Mucosa of stomach (tissue), 1 donor: ENCODE data around the gene SLC1A7.

Experiments used
- H3K27me3 ChIP-seq: one replicate; pipeline ENCODE4 v1.7.0; 2013; ENCODE audit warnings: mild to moderate bottlenecking, low read length; ENCODE audit not compliant: control insufficient read depth, insufficient read depth
- H3K36me3 ChIP-seq: one replicate; pipeline ENCODE4 v1.7.0; 2013; ENCODE audit warnings: low read length; ENCODE audit not compliant: control insufficient read depth, insufficient read depth
- H3K4me1 ChIP-seq: one replicate; pipeline ENCODE4 v1.7.0; 2013; ENCODE audit warnings: mild to moderate bottlenecking, low read length; ENCODE audit not compliant: control insufficient read depth, insufficient read depth
- H3K4me3 ChIP-seq: one replicate; pipeline ENCODE4 v1.7.0; 2013; ENCODE audit warnings: low read length
- H3K9ac ChIP-seq: one replicate; pipeline ENCODE4 v1.7.0; 2013; ENCODE audit warnings: mild to moderate bottlenecking, low read length, moderate library complexity
- H3K9me3 ChIP-seq: one replicate; pipeline ENCODE4 v1.7.0; 2013; ENCODE audit warnings: mild to moderate bottlenecking, low read length, moderate library complexity; ENCODE audit not compliant: control insufficient read depth
- donor health status: Pancreatic carcinoma.

SLC1A7 gene

GRCh38 chr1:53155945-53156344 lies 13.5 kb upstream of the SLC1A7 start:
- no peak overlapping the region for H3K9ac ChIP-seq
- no peaks in the 10 kb centered on the region for H3K36me3 ChIP-seq
- H3K27me3 ChIP-seq = no peaks in the 10 kb centered on the region
- no peak overlapping the region for H3K4me3 ChIP-seq
- H3K9me3 ChIP-seq = no peaks in the 10 kb centered on the region
- H3K4me1 ChIP-seq = no peaks in the 10 kb centered on the region

- Histone ChIP-seq H3K4me1 (no peaks in the 10 kb centered on the region), H3K27me3 (no peaks in the 10 kb centered on the region), H3K9ac (no peak overlapping the region), H3K9me3 (no peaks in the 10 kb centered on the region), H3K36me3 (no peaks in the 10 kb centered on the region), H3K4me3 (no peak overlapping the region)
These were observed 13.1 kb upstream of the SLC1A7 start for GRCh38 chr1:53155534-53155933.

GRCh38 chr1:53154859-53155438 lies 12.5 kb upstream of the SLC1A7 start:
- Histone ChIP-seq H3K4me3 (no peak overlapping the region), H3K9ac (no peak overlapping the region), H3K36me3 (no peaks in the 10 kb centered on the region)

GRCh38 chr1:53153752-53154151 lies 11.3 kb upstream of the SLC1A7 start:
- Histone ChIP-seq H3K4me3 (no peak overlapping the region), H3K9me3 (no peaks in the 10 kb centered on the region), H3K27me3 (no peaks in the 10 kb centered on the region), H3K9ac (no peak overlapping the region), H3K36me3 (no peaks in the 10 kb centered on the region), H3K4me1 (no peaks in the 10 kb centered on the region)

More at GRCh38 chr1:53154859-53155438, 12.5 kb upstream of the SLC1A7 start:
- Histone ChIP-seq H3K4me1 (no peaks in the 10 kb centered on the region), H3K27me3 (no peaks in the 10 kb centered on the region), H3K9me3 (no peaks in the 10 kb centered on the region)

- Histone ChIP-seq H3K4me1 (peaks cover 33% of the 10 kb centered on the region), H3K27me3 (no peaks in the 10 kb centered on the region)
These were observed 5.7 kb upstream of the SLC1A7 start for GRCh38 chr1:53148123-53148522.

GRCh38 chr1:53147174-53147573 lies 4.7 kb upstream of the SLC1A7 start:
- Histone ChIP-seq H3K27me3 (no peaks in the 10 kb centered on the region), H3K4me3 (no peak overlapping the region), H3K9me3 (no peaks in the 10 kb centered on the region), H3K36me3 (no peaks in the 10 kb centered on the region), H3K4me1 (peaks cover 33% of the 10 kb centered on the region), H3K9ac (no peak overlapping the region)

More at GRCh38 chr1:53148123-53148522, 5.7 kb upstream of the SLC1A7 start:
- no peaks in the 10 kb centered on the region for H3K36me3 ChIP-seq
- H3K9me3 ChIP-seq = no peaks in the 10 kb centered on the region
- H3K9ac ChIP-seq = no peak overlapping the region
- no peak overlapping the region for H3K4me3 ChIP-seq

- Histone ChIP-seq H3K4me1 (peaks cover 33% of the 10 kb centered on the region), H3K9ac (peak overlapping the region; percentile 74), H3K9me3 (no peaks in the 10 kb centered on the region), H3K4me3 (no peak overlapping the region), H3K36me3 (no peaks in the 10 kb centered on the region), H3K27me3 (no peaks in the 10 kb centered on the region)
These were observed 3.7 kb upstream of the SLC1A7 start for GRCh38 chr1:53145942-53146708.

- peak overlapping the region; percentile 74 for H3K9ac ChIP-seq
- H3K4me1 ChIP-seq = peaks cover 33% of the 10 kb centered on the region
- H3K4me3 ChIP-seq = no peak overlapping the region
- no peaks in the 10 kb centered on the region for H3K36me3 ChIP-seq
- H3K9me3 ChIP-seq = no peaks in the 10 kb centered on the region
- no peaks in the 10 kb centered on the region for H3K27me3 ChIP-seq
These were observed 3.1 kb upstream of the SLC1A7 start for GRCh38 chr1:53145619-53145941.

GRCh38 chr1:53145051-53145600 lies 2.7 kb upstream of the SLC1A7 start:
- Histone ChIP-seq H3K4me1 (peaks cover 33% of the 10 kb centered on the region), H3K36me3 (no peaks in the 10 kb centered on the region), H3K4me3 (no peak overlapping the region), H3K27me3 (no peaks in the 10 kb centered on the region), H3K9ac (no peak overlapping the region), H3K9me3 (no peaks in the 10 kb centered on the region)

- Histone ChIP-seq H3K4me3 (no peak overlapping the region), H3K36me3 (no peaks in the 10 kb centered on the region), H3K9ac (no peak overlapping the region), H3K27me3 (no peaks in the 10 kb centered on the region), H3K9me3 (no peaks in the 10 kb centered on the region), H3K4me1 (peaks cover 33% of the 10 kb centered on the region)
These were observed 1.8 kb upstream of the SLC1A7 start for GRCh38 chr1:53144201-53144600.

- no peak overlapping the region for H3K4me3 ChIP-seq
- H3K9me3 ChIP-seq = no peaks in the 10 kb centered on the region
- H3K4me1 ChIP-seq = peaks cover 33% of the 10 kb centered on the region
These were observed 1.1 kb upstream of the SLC1A7 start for GRCh38 chr1:53143527-53143926.

GRCh38 chr1:53141487-53142055 lies 867 bp downstream of the SLC1A7 start:
- H3K9me3 ChIP-seq = no peaks in the 10 kb centered on the region
- no peaks in the 10 kb centered on the region for H3K36me3 ChIP-seq
- no peak overlapping the region for H3K4me3 ChIP-seq
- H3K9ac ChIP-seq = no peak overlapping the region
- peaks cover 26% of the 10 kb centered on the region for H3K4me1 ChIP-seq
- no peaks in the 10 kb centered on the region for H3K27me3 ChIP-seq

More at GRCh38 chr1:53143527-53143926, 1.1 kb upstream of the SLC1A7 start:
- Histone ChIP-seq H3K36me3 (no peaks in the 10 kb centered on the region), H3K9ac (no peak overlapping the region), H3K27me3 (no peaks in the 10 kb centered on the region)
